ENCODE measurements around the gene CDH4. TPM values are rescaled to one million over a fixed set of nuclear protein-coding genes. Genes with fewer than 3 reads are reported as not detected.

CDH4 gene
- total RNA-seq, 2 experiments from 2014 or later: 0.10 to 0.21 TPM

DNA sequence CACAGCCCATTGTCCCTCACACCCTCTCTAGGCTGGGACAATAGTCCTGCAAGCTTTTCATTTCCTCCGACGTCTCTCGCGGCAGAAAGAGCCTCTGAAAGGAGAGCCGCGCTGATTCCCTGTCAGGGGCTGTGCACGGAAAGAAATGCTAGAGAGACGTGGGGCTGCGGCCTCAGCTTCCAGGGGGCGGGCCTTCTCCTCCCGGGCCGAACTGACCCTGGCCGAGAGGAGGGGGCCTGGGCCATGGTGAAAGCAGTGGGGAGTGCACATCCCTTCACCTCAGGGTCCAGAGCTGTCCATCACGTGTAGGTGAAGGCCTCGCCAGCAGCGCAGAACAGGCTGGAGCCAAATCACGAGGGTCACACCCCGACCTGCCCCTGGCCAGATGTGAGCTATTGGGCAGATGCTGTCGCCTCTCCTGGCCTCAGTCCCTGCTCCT lies 593.2 kb downstream of the CDH4 start:
- no peaks in the 10 kb centered on the region for H3K9me3 Mint-ChIP-seq
- H3K27ac Mint-ChIP-seq: no peak overlapping the region
- no peaks in the 10 kb centered on the region for H3K27me3 Mint-ChIP-seq
- H3K4me3 Mint-ChIP-seq: no peak overlapping the region
- ChIA-PET CTCF (no interaction called here), POLR2A (no interaction called here)
- intact Hi-C loops (cut with micrococcal nuclease): no loop called here
- no peaks in the 10 kb centered on the region for H3K36me3 Mint-ChIP-seq
- H3K4me1 Mint-ChIP-seq (ENCODE audit: low read depth): no peaks in the 10 kb centered on the region
- DNase-seq: no peak

GRCh38 chr20:61846074-61846473 lies 594.0 kb downstream of the CDH4 start:
- Mint-ChIP-seq H3K36me3 (no peaks in the 10 kb centered on the region), H3K4me3 (no peak overlapping the region), H3K27me3 (no peaks in the 10 kb centered on the region), H3K4me1 (ENCODE audit: low read depth) (no peaks in the 10 kb centered on the region), H3K27ac (no peak overlapping the region), H3K9me3 (no peaks in the 10 kb centered on the region)
- DNase-seq: no peak
- ChIA-PET POLR2A (no interaction called here), CTCF (no interaction called here)
- intact Hi-C loops (cut with micrococcal nuclease): no loop called here

DNA sequence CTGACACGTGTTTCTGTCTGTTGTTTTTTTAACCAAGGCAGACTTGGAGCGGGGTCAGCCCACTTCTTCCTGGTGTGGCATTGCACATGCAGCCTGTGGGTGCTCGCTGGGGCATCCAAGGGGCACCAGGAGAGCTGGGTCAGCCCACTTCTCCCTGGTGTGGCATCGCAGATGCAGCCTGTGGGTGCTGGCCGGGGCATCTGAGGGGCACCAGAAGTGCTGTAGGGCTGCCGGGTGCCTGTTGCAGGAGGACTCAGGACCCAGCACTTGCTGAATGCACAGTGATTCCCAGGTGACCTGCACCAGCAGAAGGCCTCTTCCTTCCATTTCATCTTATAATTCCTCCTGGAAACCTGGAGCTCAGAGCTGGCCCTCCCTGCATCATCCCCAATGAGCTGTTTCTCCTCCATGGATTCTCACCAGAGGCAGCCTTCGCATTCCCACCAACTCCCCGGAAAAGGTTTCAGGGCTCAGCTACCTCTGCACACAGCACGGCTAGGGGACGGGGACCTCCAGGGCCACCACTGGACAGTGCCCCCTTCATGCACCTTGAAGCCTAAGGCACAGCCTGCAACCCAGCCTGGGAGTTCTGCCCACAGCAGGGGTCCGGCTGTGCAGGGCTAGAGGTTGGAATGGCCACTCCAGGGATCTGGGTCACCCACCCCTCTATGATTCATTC lies 594.8 kb downstream of the CDH4 start:
- Mint-ChIP-seq H3K9me3 (no peaks in the 10 kb centered on the region), H3K36me3 (no peaks in the 10 kb centered on the region), H3K4me3 (no peak overlapping the region), H3K4me1 (ENCODE audit: low read depth) (no peaks in the 10 kb centered on the region), H3K27ac (no peak overlapping the region), H3K27me3 (no peaks in the 10 kb centered on the region)
- ChIA-PET POLR2A (no interaction called here), CTCF (no interaction called here)
- DNase-seq: no peak
- intact Hi-C loops (cut with micrococcal nuclease): no loop called here

- ChIA-PET POLR2A (no interaction called here), CTCF (no interaction called here)
- DNase-seq: no peak
- intact Hi-C loops (cut with micrococcal nuclease): no loop called here
- no peak overlapping the region for H3K4me3 Mint-ChIP-seq
- H3K36me3 Mint-ChIP-seq: no peaks in the 10 kb centered on the region
- H3K9me3 Mint-ChIP-seq: no peaks in the 10 kb centered on the region
- no peaks in the 10 kb centered on the region for H3K4me1 Mint-ChIP-seq (ENCODE audit: low read depth)
- H3K27ac Mint-ChIP-seq: no peak overlapping the region
- H3K27me3 Mint-ChIP-seq: no peaks in the 10 kb centered on the region
These were observed 595.3 kb downstream of the CDH4 start for GRCh38 chr20:61847420-61847748.

- H3K27me3 Mint-ChIP-seq: no peaks in the 10 kb centered on the region
- intact Hi-C loops (cut with micrococcal nuclease): no loop called here
- DNase-seq: no peak
- ChIA-PET CTCF (no interaction called here), POLR2A (no interaction called here)
- no peaks in the 10 kb centered on the region for H3K9me3 Mint-ChIP-seq
- no peak overlapping the region for H3K27ac Mint-ChIP-seq
- H3K4me3 Mint-ChIP-seq: no peak overlapping the region
- H3K4me1 Mint-ChIP-seq (ENCODE audit: low read depth): no peaks in the 10 kb centered on the region
- H3K36me3 Mint-ChIP-seq: no peaks in the 10 kb centered on the region
These were observed 595.9 kb downstream of the CDH4 start for GRCh38 chr20:61847986-61848385.

GRCh38 chr20:61848851-61849250 lies 596.8 kb downstream of the CDH4 start:
- no peaks in the 10 kb centered on the region for H3K9me3 Mint-ChIP-seq
- H3K36me3 Mint-ChIP-seq: no peaks in the 10 kb centered on the region
- no peak overlapping the region for H3K27ac Mint-ChIP-seq
- no peaks in the 10 kb centered on the region for H3K27me3 Mint-ChIP-seq
- H3K4me1 Mint-ChIP-seq (ENCODE audit: low read depth): no peaks in the 10 kb centered on the region
- POLR2A ChIA-PET: no interaction called here
- DNase-seq: no peak
- no peak overlapping the region for H3K4me3 Mint-ChIP-seq
- CTCF ChIA-PET: no interaction called here
- intact Hi-C loops (cut with micrococcal nuclease): no loop called here

- Mint-ChIP-seq H3K36me3 (no peaks in the 10 kb centered on the region), H3K27ac (no peak overlapping the region), H3K4me3 (no peak overlapping the region), H3K27me3 (no peaks in the 10 kb centered on the region), H3K4me1 (ENCODE audit: low read depth) (no peaks in the 10 kb centered on the region), H3K9me3 (no peaks in the 10 kb centered on the region)
- POLR2A ChIA-PET: no interaction called here
- no peak for DNase-seq
- CTCF ChIA-PET: no interaction called here
- intact Hi-C loops (cut with micrococcal nuclease): no loop called here
These were observed 597.3 kb downstream of the CDH4 start for GRCh38 chr20:61849376-61849775.

DNA sequence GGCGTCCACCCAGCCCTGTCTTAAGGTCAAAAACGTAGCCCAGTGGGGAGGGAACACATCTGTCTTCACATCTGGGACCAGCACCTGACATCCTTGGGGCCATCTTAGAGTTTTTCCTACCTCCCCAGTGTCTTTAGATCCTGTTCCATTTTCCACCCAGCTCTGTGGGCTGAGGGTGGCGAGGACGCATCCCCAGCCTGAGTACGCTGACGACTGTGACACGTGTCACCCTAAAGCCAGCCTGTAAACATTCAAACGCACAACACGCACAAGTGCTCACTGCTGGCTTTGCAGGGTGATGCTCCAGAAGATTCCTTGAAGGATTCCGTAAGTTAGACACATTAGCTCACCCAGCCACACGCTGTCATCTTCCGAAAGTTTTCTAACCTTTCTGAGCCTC lies 597.8 kb downstream of the CDH4 start:
- no peaks in the 10 kb centered on the region for H3K4me1 Mint-ChIP-seq (ENCODE audit: low read depth)
- H3K36me3 Mint-ChIP-seq: no peaks in the 10 kb centered on the region
- no peaks in the 10 kb centered on the region for H3K27me3 Mint-ChIP-seq
- no peak for DNase-seq
- no peak overlapping the region for H3K27ac Mint-ChIP-seq
- CTCF ChIA-PET: no interaction called here
- POLR2A ChIA-PET: no interaction called here
- intact Hi-C loops (cut with micrococcal nuclease): no loop called here
- H3K9me3 Mint-ChIP-seq: no peaks in the 10 kb centered on the region
- no peak overlapping the region for H3K4me3 Mint-ChIP-seq

DNA sequence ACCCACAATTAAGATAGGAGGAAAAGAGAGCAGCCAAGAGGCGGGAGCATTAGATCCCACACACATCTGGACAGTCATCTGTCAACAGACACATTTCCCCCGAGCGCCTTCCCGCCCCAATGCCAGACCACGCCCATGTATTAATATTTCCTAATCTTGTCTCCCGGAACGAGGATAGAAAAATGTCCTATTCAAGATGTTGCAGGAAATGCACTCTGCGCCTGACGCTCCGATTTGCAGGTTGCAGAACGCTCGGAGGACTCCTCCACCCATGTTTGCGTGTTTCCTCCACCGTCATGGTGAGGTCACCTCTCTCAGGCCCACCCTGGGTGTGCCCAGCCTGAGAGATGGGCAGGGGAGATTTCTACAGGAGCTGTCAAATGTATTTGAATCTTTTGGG lies 598.4 kb downstream of the CDH4 start:
- CTCF ChIA-PET: no interaction called here
- Mint-ChIP-seq H3K27ac (no peak overlapping the region), H3K9me3 (no peaks in the 10 kb centered on the region), H3K36me3 (no peaks in the 10 kb centered on the region), H3K4me1 (ENCODE audit: low read depth) (no peaks in the 10 kb centered on the region), H3K4me3 (no peak overlapping the region), H3K27me3 (no peaks in the 10 kb centered on the region)
- no peak for DNase-seq
- POLR2A ChIA-PET: no interaction called here
- intact Hi-C loops (cut with micrococcal nuclease): no loop called here

DNA sequence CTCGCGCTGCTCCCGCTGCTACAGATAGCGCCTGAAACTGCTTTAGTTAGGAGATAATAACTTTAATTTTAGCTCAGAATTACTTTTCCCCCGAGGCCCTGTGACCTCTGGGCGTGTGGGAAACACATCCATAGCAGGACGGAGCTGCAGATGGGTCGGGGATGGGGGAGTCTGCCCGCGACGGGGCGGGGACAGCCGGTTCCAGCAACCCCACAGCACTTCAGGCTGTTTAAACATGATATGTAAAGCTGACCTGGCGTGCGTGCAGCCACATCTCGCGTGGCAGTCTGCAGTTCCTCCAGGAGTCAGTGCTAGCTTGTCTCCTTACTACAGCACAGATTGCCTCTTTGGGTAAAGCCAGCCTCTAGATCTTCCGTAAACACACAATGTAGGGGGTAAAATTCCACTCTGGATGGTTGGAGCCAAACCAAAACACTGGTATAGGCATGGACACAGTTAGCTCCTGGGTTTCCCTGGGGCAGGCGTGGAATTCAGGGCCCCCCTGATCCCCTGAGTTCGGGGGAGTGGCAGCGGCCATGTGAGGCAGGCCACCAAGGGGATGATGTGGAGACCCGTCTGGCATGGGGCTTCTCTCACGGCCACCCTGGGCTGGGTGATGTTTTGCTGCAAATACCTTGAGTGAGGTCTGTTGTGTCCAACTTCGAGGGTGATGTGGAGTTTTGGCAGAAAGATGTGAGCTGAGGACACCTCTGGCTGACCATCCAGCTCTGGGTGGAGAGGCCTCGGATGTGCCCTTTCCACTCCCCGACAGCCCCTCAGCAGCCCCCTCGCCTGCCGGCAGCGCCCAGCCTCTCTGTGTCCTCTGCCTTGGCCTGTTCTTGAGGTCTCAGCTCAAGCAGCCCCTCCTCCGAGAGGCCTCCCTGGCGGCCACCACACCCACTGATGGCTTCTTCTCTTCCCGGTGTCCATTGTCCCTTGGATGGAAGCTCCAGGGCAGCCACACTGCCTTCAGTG lies 599.2 kb downstream of the CDH4 start:
- H3K4me3 Mint-ChIP-seq: no peak overlapping the region
- ChIA-PET CTCF (no interaction called here), POLR2A (no interaction called here)
- H3K27me3 Mint-ChIP-seq: no peaks in the 10 kb centered on the region
- H3K27ac Mint-ChIP-seq: no peak overlapping the region
- H3K4me1 Mint-ChIP-seq (ENCODE audit: low read depth): no peaks in the 10 kb centered on the region
- intact Hi-C loops (cut with micrococcal nuclease): no loop called here
- H3K36me3 Mint-ChIP-seq: no peaks in the 10 kb centered on the region
- no peak for DNase-seq
- H3K9me3 Mint-ChIP-seq: no peaks in the 10 kb centered on the region

- H3K27me3 Mint-ChIP-seq: no peaks in the 10 kb centered on the region
- intact Hi-C loops (cut with micrococcal nuclease): no loop called here
- no peak overlapping the region for H3K4me3 Mint-ChIP-seq
- no peaks in the 10 kb centered on the region for H3K4me1 Mint-ChIP-seq (ENCODE audit: low read depth)
- no peaks in the 10 kb centered on the region for H3K9me3 Mint-ChIP-seq
- DNase-seq: no peak
- H3K27ac Mint-ChIP-seq: no peak overlapping the region
- no peaks in the 10 kb centered on the region for H3K36me3 Mint-ChIP-seq
- ChIA-PET CTCF (no interaction called here), POLR2A (no interaction called here)
These were observed 600.4 kb downstream of the CDH4 start for GRCh38 chr20:61852268-61853072.

DNA sequence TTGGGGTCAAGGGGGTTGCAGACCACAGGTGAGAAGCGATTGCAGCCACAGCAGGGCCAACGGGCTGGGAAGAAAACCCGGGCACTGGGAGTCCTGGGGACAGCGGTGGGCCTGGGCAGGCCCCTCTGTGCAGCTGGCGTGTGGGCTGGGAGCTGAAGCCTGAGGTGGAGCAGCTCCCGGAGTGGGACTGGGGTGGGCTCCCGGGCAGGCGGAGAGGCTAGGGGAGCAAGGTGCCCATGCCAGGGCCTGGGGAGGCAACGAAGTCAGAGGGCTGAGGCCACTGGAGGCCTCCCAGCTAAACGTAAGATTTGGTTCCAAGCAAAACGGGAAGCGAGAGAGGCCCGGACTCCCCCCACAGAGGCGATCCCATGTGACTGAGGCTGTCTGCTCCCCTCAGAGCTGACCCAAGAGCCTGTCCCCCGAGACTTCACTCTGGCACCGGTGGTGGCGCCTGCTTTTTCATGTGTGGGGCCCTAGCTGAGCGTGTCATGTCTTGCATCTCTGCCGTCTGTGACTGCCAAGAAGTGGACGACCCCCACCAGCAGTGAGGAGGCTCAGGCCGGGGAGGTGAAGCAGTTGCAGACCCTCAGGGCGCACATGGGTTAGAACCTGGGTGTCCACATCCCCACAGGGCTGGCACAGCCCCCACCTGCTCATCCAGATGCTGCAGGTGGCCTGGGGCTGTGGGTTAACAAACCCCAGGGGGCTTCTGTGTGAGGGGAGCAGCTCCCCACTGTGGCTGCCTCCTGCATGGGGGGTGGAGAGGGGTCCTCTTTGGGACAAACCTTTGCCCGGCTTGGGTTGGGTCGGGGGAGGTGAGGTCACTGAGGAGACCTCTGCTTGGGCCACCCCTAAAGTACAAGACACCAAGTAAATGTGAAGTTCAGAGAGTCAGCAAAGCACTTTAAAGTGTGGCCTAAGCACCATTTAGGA lies 601.3 kb downstream of the CDH4 start:
- Mint-ChIP-seq H3K9me3 (no peaks in the 10 kb centered on the region), H3K27ac (no peak overlapping the region), H3K27me3 (no peaks in the 10 kb centered on the region), H3K36me3 (no peaks in the 10 kb centered on the region), H3K4me3 (no peak overlapping the region), H3K4me1 (ENCODE audit: low read depth) (no peaks in the 10 kb centered on the region)
- POLR2A ChIA-PET: no interaction called here
- DNase-seq: no peak
- CTCF ChIA-PET: no interaction called here
- intact Hi-C loops (cut with micrococcal nuclease): no loop called here
